ENCODE data around the gene ZFR. TPM values are rescaled to one million over a fixed set of nuclear protein-coding genes. Genes with fewer than 3 reads are reported as not detected.
A peak's percentile ranks its signal among the peaks of the same experiment; 100 is the strongest.

ZFR gene
- polyA plus RNA-seq, 3 donors: 29.8 to 81.8 (median 62.3) TPM

DNA sequence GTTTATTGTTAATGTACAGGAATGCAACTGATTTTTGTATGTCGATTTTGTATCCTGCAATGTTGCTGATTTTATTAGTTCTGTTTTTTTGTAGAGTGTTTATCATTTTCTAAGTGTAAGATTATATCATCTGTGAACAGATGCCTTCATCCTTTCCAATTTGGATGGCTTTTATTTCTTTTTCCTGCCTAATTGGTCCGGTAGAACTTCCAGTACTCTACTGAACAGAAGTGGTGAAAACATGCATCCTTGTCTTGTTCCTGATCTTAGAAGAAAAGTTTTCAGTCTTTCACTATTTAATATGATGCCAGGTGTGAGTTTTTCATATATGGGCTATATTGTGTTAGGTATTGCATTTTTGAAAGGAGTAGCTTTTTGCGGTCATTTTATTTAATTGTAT is 42.5 kb upstream of the ZFR start:
- Histone ChIP-seq H3K27ac (ENCODE audit: low read depth in 1 of 2, low read length in 2 of 2) (no peak overlapping the region), H3K79me2 (ENCODE audit: insufficient read depth, low read length) (no peaks in the 10 kb centered on the region), H4K20me1 (ENCODE audit: insufficient read depth, low read length) (no peaks in the 10 kb centered on the region), H3K4me2 (replicated peaks; ENCODE audit: extremely low read depth, low read length, poor library complexity, severe bottlenecking) (no peak overlapping the region), H3K27me3 (ENCODE audit: control insufficient read depth in 2 of 2, insufficient read depth in 2 of 2, low read length in 2 of 2) (no peaks in the 10 kb centered on the region), H3K9ac (ENCODE audit: insufficient read depth, low read length, poor library complexity, severe bottlenecking) (no peak overlapping the region), H3K9me3 (replicated peaks in 1 of 2; ENCODE audit: control insufficient read depth in 1 of 2, insufficient read depth in 1 of 2, low read length in 2 of 2) (no peaks in the 10 kb centered on the region), H3K36me3 (replicated peaks in 1 of 2; ENCODE audit: control insufficient read depth in 1 of 2, insufficient read depth in 2 of 2, low read length in 2 of 2) (no peaks in the 10 kb centered on the region), H3K4me3 (replicated peaks in 1 of 3; ENCODE audit: low read depth in 2 of 3, low read length in 3 of 3) (no peak overlapping the region), H2AFZ (ENCODE audit: insufficient read depth, low read depth, low read length, poor library complexity, severe bottlenecking) (no peak overlapping the region), H3K4me1 (ENCODE audit: control insufficient read depth in 1 of 2, insufficient read depth in 2 of 2, low read length in 2 of 2) (no peaks in the 10 kb centered on the region)
- TF ChIP-seq, protein P1, sequence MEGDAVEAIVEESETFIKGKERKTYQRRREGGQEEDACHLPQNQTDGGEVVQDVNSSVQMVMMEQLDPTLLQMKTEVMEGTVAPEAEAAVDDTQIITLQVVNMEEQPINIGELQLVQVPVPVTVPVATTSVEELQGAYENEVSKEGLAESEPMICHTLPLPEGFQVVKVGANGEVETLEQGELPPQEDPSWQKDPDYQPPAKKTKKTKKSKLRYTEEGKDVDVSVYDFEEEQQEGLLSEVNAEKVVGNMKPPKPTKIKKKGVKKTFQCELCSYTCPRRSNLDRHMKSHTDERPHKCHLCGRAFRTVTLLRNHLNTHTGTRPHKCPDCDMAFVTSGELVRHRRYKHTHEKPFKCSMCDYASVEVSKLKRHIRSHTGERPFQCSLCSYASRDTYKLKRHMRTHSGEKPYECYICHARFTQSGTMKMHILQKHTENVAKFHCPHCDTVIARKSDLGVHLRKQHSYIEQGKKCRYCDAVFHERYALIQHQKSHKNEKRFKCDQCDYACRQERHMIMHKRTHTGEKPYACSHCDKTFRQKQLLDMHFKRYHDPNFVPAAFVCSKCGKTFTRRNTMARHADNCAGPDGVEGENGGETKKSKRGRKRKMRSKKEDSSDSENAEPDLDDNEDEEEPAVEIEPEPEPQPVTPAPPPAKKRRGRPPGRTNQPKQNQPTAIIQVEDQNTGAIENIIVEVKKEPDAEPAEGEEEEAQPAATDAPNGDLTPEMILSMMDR (IDR thresholded peaks at IDR 0.05): no peak
- H3K9me3 Mint-ChIP-seq: peaks cover 0 to 2% (median 0%) of the 10 kb centered on the region in 7 donors
- no peak for DNase-seq
- H3K4me3 Mint-ChIP-seq: no peak overlapping the region
- WGBS (ENCODE audit: insufficient coverage): 100% methylated on average over 1 of the region's 3 CpGs
- H3K27me3 Mint-ChIP-seq (ENCODE audit: low read depth in 3 of 3): peaks cover 0 to 3% (median 0%) of the 10 kb centered on the region in 3 donors
- no peaks in the 10 kb centered on the region for H3K36me3 Mint-ChIP-seq
- no peaks in the 10 kb centered on the region for H3K4me1 Mint-ChIP-seq
- intact Hi-C loops (cut with micrococcal nuclease): no loop called here
- H3K27ac Mint-ChIP-seq: no peak overlapping the region

DNA sequence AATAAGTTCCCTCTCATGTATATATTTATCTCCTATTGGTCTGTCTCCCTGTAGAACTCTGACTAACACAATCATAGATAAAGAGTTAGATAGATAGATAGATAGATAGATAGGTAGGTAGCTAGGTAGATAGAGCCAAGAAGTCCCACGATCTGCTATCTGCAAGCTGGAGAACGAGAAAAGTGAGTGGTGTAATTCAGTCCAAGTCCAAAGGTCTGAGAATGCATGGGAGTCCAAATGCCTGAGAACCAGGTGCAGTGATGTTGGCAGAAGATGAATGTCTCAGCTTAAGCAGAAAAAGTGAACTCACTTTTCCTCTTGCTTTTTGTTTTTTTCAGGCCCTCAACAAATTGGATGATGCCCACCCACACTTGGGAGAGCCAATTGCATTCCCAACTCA is 37.7 kb upstream of the ZFR start:
- Histone ChIP-seq H3K36me3 (replicated peaks in 1 of 2; ENCODE audit: control insufficient read depth in 1 of 2, insufficient read depth in 2 of 2, low read length in 2 of 2) (no peaks in the 10 kb centered on the region), H3K9me3 (replicated peaks in 1 of 2; ENCODE audit: control insufficient read depth in 1 of 2, insufficient read depth in 1 of 2, low read length in 2 of 2) (no peaks in the 10 kb centered on the region), H4K20me1 (ENCODE audit: insufficient read depth, low read length) (no peaks in the 10 kb centered on the region), H2AFZ (ENCODE audit: insufficient read depth, low read depth, low read length, poor library complexity, severe bottlenecking) (peak overlapping the region; percentile 30), H3K79me2 (ENCODE audit: insufficient read depth, low read length) (no peaks in the 10 kb centered on the region), H3K4me3 (replicated peaks in 1 of 3; ENCODE audit: low read depth in 2 of 3, low read length in 3 of 3) (no peak overlapping the region), H3K27me3 (ENCODE audit: control insufficient read depth in 2 of 2, insufficient read depth in 2 of 2, low read length in 2 of 2) (no peaks in the 10 kb centered on the region), H3K9ac (ENCODE audit: insufficient read depth, low read length, poor library complexity, severe bottlenecking) (no peak overlapping the region), H3K4me2 (replicated peaks; ENCODE audit: extremely low read depth, low read length, poor library complexity, severe bottlenecking) (no peak overlapping the region), H3K4me1 (ENCODE audit: control insufficient read depth in 1 of 2, insufficient read depth in 2 of 2, low read length in 2 of 2) (no peaks in the 10 kb centered on the region), H3K27ac (ENCODE audit: low read depth in 1 of 2, low read length in 2 of 2) (no peak overlapping the region)
- 100% methylated on average over 1 of the region's 2 CpGs for WGBS (ENCODE audit: insufficient coverage)
- no peak overlapping the region for H3K27ac Mint-ChIP-seq
- no peaks in the 10 kb centered on the region for H3K4me1 Mint-ChIP-seq
- TF ChIP-seq, protein P1 (IDR thresholded peaks at IDR 0.05): no peak
- peaks cover 0 to 2% (median 0%) of the 10 kb centered on the region in 7 donors for H3K9me3 Mint-ChIP-seq
- intact Hi-C loops (cut with micrococcal nuclease): no loop called here
- H3K27me3 Mint-ChIP-seq (ENCODE audit: low read depth in 3 of 3): peaks cover 0 to 2% (median 0%) of the 10 kb centered on the region in 3 donors
- no peak overlapping the region for H3K4me3 Mint-ChIP-seq
- DNase-seq: no peak
- H3K36me3 Mint-ChIP-seq: no peaks in the 10 kb centered on the region

All from CD14-positive monocyte (primary cell).